GM12878 (cell line): Measurements from ENCODE around the gene TARP.
"Not testable (repeated sequence)": the region's sequence is repeated elsewhere in the genome, so short reads cannot be mapped to it uniquely, and the experiment has no call there.

ENCODE experiments used
- ATAC-seq: fragments of 200-7000 bp; cut with Tn5 transposase; 3 replicates; pipeline ENCODE4 v1.9.1; 2020; ENCODE audit warnings: mild to moderate bottlenecking, moderate library complexity
- BruUV-seq: library from RNA; stranded (reverse); fragments of 400-500 nt; replicated peaks from 2 replicates; lab custom pipeline; 2021; lab: Mats Ljungman, UMichigan
- CTCF ChIA-PET: fragments of 300-600 bp; sonication (Branson Sonifier 250); formaldehyde crosslinking; extraction: SDS; loops from one replicate; lab custom pipeline; 2021; ENCODE audit warnings: inconsistent platforms; lab: Yijun Ruan, JAX
- POLR2A ChIA-PET: fragments of 350-600 bp; formaldehyde crosslinking; extraction: SDS; loops from one replicate; lab custom pipeline; 2021; ENCODE audit warnings: inconsistent platforms; lab: Charles Lee
- RAD21 ChIA-PET: fragments of 300-600 bp; sonication (Branson Sonifier 250); formaldehyde crosslinking; loops from one replicate; lab custom pipeline; 2023; ENCODE audit warnings: antibody characterized with exemption; ENCODE audit not compliant: unreplicated experiment; lab: Charles Lee
- SMC1A ChIA-PET: fragments of 300-600 bp; sonication (Branson Sonifier 250); formaldehyde crosslinking; loops from one replicate; lab custom pipeline; 2023; ENCODE audit not compliant: unreplicated experiment, uncharacterized antibody; lab: Charles Lee
- DNase-seq: peaks from one replicate; pipeline ENCODE4 v3.0.0-alpha.2; 2011; ENCODE audit warnings: low read depth, low spot score
- FAIRE-seq: peaks from 3 replicates; lab custom pipeline; 2011; peaks lifted over from hg19 to GRCh38; lab: Jason Lieb, UNC
- H2AFZ ChIP-seq: 2 replicates; pipeline ENCODE4 v1.6.0; 2011; ENCODE audit warnings: low read depth, low read length, control low read depth; ENCODE audit not compliant: control insufficient read depth
- H3K27ac ChIP-seq: 2 replicates; pipeline ENCODE4 v1.5.1; 2011; ENCODE audit warnings: control low read depth; ENCODE audit not compliant: control insufficient read depth, insufficient read depth
- H3K27me3 ChIP-seq, 2 experiments: replicated peaks in 1 of 2; 2 replicates each; pipeline versions ENCODE4 v1.6.0 to v1.6.1; 2011; ENCODE audit warnings: low read length in 1 of 2; ENCODE audit not compliant: control insufficient read depth in 2 of 2, insufficient read depth in 2 of 2
- H3K36me3 ChIP-seq, 2 experiments: 2 replicates each; pipeline ENCODE4 v1.5.1; 2011; ENCODE audit warnings: low read length in 1 of 2; ENCODE audit not compliant: control insufficient read depth in 2 of 2, insufficient read depth in 2 of 2
- H3K4me1 ChIP-seq: 2 replicates; pipeline ENCODE4 v1.6.1; 2011; ENCODE audit warnings: mild to moderate bottlenecking, low read length, moderate library complexity, mixed read lengths; ENCODE audit not compliant: control insufficient read depth, insufficient read depth
- H3K4me2 ChIP-seq: 2 replicates; pipeline ENCODE4 v1.6.0; 2011; ENCODE audit warnings: control low read depth; ENCODE audit not compliant: control insufficient read depth, insufficient read depth
- H3K4me3 ChIP-seq: fragments of 200-600 bp; sonication (generic); 2 replicates; pipeline ENCODE4 v1.5.1; 2016
- H3K79me2 ChIP-seq: 2 replicates; pipeline ENCODE4 v1.6.0; 2011; ENCODE audit warnings: low read length; ENCODE audit not compliant: control insufficient read depth, insufficient read depth
- H3K9ac ChIP-seq: 2 replicates; pipeline ENCODE4 v1.8.0; 2011; ENCODE audit warnings: low read length, control low read depth, mixed read lengths; ENCODE audit not compliant: control insufficient read depth, insufficient read depth
- H3K9me3 ChIP-seq: replicated peaks from 3 replicates; pipeline ENCODE4 v1.5.1; 2011; ENCODE audit warnings: mild to moderate bottlenecking, low read length; ENCODE audit not compliant: control insufficient read depth, insufficient read depth
- H4K20me1 ChIP-seq: 2 replicates; pipeline ENCODE4 v1.6.0; 2011; ENCODE audit not compliant: control insufficient read depth, insufficient read depth
- SPI1 ChIP-seq: IDR thresholded peaks from 2 replicates; pipeline ENCODE4 v1.6.1; 2011; ENCODE audit warnings: low read depth, mild to moderate bottlenecking, low read length, moderate library complexity, borderline replicate concordance; ENCODE audit not compliant: insufficient read depth
- WGBS: methylation state at CpG from one replicate; pipeline ENCODE4 v1.1.6; 2016; ENCODE audit warnings: low lambda C conversion rate; ENCODE audit not compliant: insufficient replicate concordance, insufficient coverage; ENCODE audit errors: missing lambda C conversion rate; 5-methylcytosine and 5-hydroxymethylcytosine counted together
- in situ Hi-C: fragments of 300-500 bp; cut with MboI; formaldehyde crosslinking; loops from 9 replicates; pipeline ENCODE4 v1.14.3; 2018; ENCODE audit warnings: mixed read lengths
- intact Hi-C: fragments of 100-400 bp; cut with micrococcal nuclease; formaldehyde crosslinking; loops from one replicate; pipeline ENCODE4 v1.14.2; 2022; ENCODE audit not compliant: unreplicated experiment

Gene TARP

DNA sequence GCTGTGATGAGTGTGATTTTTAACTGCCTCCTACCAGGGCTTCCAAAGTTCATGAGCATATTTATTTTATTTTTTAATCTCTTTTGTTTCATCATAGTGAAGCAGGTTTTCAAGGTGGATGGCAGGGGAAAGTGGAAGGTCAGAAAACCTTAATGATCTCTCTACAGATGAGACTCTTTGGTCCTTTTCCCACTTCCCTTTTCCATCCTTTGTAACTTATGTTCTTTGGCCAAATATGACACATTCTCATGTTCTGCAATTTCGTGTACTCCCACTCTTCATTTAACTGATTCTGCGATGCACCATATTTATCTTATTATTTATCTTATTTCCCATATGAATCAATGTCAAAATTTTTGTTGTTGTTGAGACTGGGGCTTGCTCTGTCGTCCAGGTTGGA lies 7.5 kb downstream of the TARP start:
- H3K79me2 ChIP-seq, H3K27me3 ChIP-seq, CTCF ChIA-PET, H3K4me1 ChIP-seq, in situ Hi-C loops, BruUV-seq, DNase-seq, H3K27ac ChIP-seq, H3K4me2 ChIP-seq, H4K20me1 ChIP-seq, POLR2A ChIA-PET, H3K9me3 ChIP-seq, RAD21 ChIA-PET, H2AFZ ChIP-seq, H3K4me3 ChIP-seq, intact Hi-C loops, H3K9ac ChIP-seq, H3K36me3 ChIP-seq: not testable (repeated sequence)
- ATAC-seq (peak; percentile 74), FAIRE-seq (peak; percentile 38)
- SMC1A ChIA-PET: interaction anchor here (1.3 kb wide), 1 partner anchor 16 kb away, joined by 3 read pairs; no protein-coding TSS in a partner anchor
- WGBS: 35% methylated on average over 3 of the region's 3 CpGs
- TF ChIP-seq SPI1: peak; percentile 73

DNA sequence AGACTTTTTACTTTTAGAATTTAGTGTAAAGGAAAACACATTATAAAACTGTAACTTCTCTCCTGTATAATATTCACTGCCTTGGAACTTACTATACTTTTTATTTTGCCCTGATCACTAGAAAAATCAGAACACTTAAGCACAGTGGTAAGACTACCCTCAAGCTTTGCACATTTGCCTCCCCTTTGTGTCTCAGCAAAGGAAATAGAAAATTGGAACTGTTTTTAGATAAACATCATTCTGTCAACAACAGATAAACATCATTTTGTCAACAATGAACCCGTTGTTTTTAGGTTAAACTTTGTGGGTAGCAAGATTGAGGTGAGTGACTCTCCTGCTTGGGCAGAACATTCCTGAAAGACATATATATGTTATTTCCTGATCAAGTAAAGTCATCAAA lies 8.8 kb downstream of the TARP start:
- RAD21 ChIA-PET, BruUV-seq, FAIRE-seq, H3K4me2 ChIP-seq, intact Hi-C loops, H3K27ac ChIP-seq, H2AFZ ChIP-seq, DNase-seq, H3K4me1 ChIP-seq, in situ Hi-C loops, H3K9ac ChIP-seq, H3K79me2 ChIP-seq, H3K27me3 ChIP-seq, ATAC-seq, CTCF ChIA-PET, H3K36me3 ChIP-seq, H4K20me1 ChIP-seq, H3K9me3 ChIP-seq, H3K4me3 ChIP-seq: not testable (repeated sequence)
- 0% methylated on average over 1 of the region's 1 CpG for WGBS
- SMC1A ChIA-PET: interaction anchor here (1.2 kb wide), 1 partner anchor 42 kb away, joined by 3 read pairs; no protein-coding TSS in a partner anchor
- POLR2A ChIA-PET: interaction anchor here (0.6 kb wide), 1 partner anchor 10 kb away, joined by 3 read pairs; no protein-coding TSS in a partner anchor

DNA sequence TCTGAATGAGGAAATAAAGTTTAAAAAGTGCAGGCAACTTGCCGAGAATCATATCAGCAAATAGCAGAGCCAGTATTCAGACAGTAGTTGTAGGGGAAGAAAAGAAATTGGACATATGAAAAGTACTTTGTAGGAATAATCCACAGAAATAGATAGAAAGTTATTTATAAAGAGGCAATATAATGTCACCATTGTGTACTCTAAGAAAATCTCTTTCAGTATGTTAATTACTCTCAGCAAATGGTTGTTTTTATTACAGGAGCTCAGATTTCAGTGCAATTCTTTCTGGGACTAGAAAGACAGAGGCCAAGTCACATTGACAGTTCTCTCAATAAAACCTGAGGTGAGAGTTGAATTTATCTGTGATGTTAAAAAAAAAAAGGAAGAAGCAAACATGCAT lies 10.2 kb downstream of the TARP start:
- H3K9me3 ChIP-seq, H2AFZ ChIP-seq, RAD21 ChIA-PET, H3K27me3 ChIP-seq, H3K4me2 ChIP-seq, FAIRE-seq, DNase-seq, intact Hi-C loops, ATAC-seq, CTCF ChIA-PET, H3K9ac ChIP-seq, H3K36me3 ChIP-seq, H4K20me1 ChIP-seq, H3K79me2 ChIP-seq, H3K27ac ChIP-seq, BruUV-seq, in situ Hi-C loops, H3K4me3 ChIP-seq, POLR2A ChIA-PET, H3K4me1 ChIP-seq, SMC1A ChIA-PET: not testable (repeated sequence)
- 77% methylated on average over 1 of the region's 1 CpG for WGBS
